HG03342 (cell line): ENCODE data around the gene HPSE2.

Experiments used
- ATAC-seq: cut with Tn5 transposase; IDR thresholded peaks from one replicate; pipeline ENCODE4 v1.9.1; 2021; ENCODE audit warnings: mild to moderate bottlenecking, moderate library complexity; ENCODE audit not compliant: unreplicated experiment

HPSE2 gene

GRCh38 chr10:98446661-98447221 is 788.9 kb downstream of the HPSE2 start, which contains the start of gene HPS1:
Gene HPS1, minus strand, starts transcription at chr10:98446935. Its CDS starts 3,695 bp downstream, at chr10:98443240.
- peak; percentile 90 for ATAC-seq

GRCh38 chr10:98446151-98446660 is 789.4 kb downstream of the HPSE2 start:
- peak; percentile 38 for ATAC-seq

- no peak for ATAC-seq
These were observed 790.3 kb downstream of the HPSE2 start for GRCh38 chr10:98445200-98445812.

- ATAC-seq = no peak
These were observed 791.2 kb downstream of the HPSE2 start for GRCh38 chr10:98444314-98445006.

GRCh38 chr10:98438715-98439114 is 796.9 kb downstream of the HPSE2 start:
- ATAC-seq = no peak

GRCh38 chr10:98436704-98437103 is 798.9 kb downstream of the HPSE2 start:
- no peak for ATAC-seq

- no peak for ATAC-seq
These were observed 800.5 kb downstream of the HPSE2 start for GRCh38 chr10:98435178-98435577.

- ATAC-seq = no peak
These were observed 801.5 kb downstream of the HPSE2 start for GRCh38 chr10:98433881-98434732.

- ATAC-seq = no peak
These were observed 802.3 kb downstream of the HPSE2 start for GRCh38 chr10:98433371-98433770.

GRCh38 chr10:98432330-98432729 is 803.3 kb downstream of the HPSE2 start:
- ATAC-seq = no peak

GRCh38 chr10:98431016-98431415 is 804.6 kb downstream of the HPSE2 start:
- no peak for ATAC-seq

GRCh38 chr10:98430427-98430826 is 805.2 kb downstream of the HPSE2 start:
- no peak for ATAC-seq

- ATAC-seq = no peak
These were observed 806.2 kb downstream of the HPSE2 start for GRCh38 chr10:98429320-98430072.

- ATAC-seq = no peak
These were observed 808.6 kb downstream of the HPSE2 start for GRCh38 chr10:98427011-98427515.

- ATAC-seq = peak; percentile 48
These were observed 809.9 kb downstream of the HPSE2 start for GRCh38 chr10:98425511-98426352.

GRCh38 chr10:98424295-98425254 is 811.1 kb downstream of the HPSE2 start:
- ATAC-seq = no peak

GRCh38 chr10:98423691-98424120 is 811.9 kb downstream of the HPSE2 start:
- ATAC-seq = no peak

- no peak for ATAC-seq
These were observed 813.5 kb downstream of the HPSE2 start for GRCh38 chr10:98422182-98422581.
